Myocyte (in vitro differentiated cells): ENCODE results near the gene REG1B. TPM values are rescaled to one million over a fixed set of nuclear protein-coding genes. Genes with fewer than 3 reads are reported as not detected.
"Not testable (repeated sequence)": the region's sequence is repeated elsewhere in the genome, so short reads cannot be mapped to it uniquely, and the experiment has no call there.

Experiments
- DNase-seq: peaks from one replicate; pipeline ENCODE4 v3.0.0-alpha.2; 2012; ENCODE audit warnings: low read depth
- total RNA-seq: library from RNA; depleted of rRNA; stranded (reverse); fragments of >200 nt; gene quantifications from 2 replicates; pipeline ENCODE4 v1.2.3, GENCODE V29; 2014

The REG1B gene
- total RNA-seq, 1 donor from 2014 or later = not detected

DNA sequence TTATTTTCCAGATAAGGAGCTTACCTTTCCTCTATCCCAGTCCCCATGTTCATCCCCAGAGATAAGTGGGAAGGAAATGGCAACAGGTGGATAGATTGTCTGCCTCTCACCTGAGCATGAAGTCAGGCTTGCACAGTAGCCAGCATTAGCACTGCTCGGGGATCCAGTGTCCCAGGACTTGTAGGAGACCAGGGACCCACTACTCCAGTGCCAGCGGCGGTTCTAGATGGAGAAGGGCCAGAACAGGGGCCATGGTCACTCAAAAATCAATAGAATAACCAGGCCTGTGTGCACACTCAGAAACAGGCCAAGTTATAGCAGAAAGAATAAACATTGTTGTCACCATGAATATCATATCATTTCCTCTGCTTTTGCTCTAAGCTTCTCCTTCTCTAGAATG is 2.4 kb downstream of the REG1B start:
- no peak for DNase-seq

DNA sequence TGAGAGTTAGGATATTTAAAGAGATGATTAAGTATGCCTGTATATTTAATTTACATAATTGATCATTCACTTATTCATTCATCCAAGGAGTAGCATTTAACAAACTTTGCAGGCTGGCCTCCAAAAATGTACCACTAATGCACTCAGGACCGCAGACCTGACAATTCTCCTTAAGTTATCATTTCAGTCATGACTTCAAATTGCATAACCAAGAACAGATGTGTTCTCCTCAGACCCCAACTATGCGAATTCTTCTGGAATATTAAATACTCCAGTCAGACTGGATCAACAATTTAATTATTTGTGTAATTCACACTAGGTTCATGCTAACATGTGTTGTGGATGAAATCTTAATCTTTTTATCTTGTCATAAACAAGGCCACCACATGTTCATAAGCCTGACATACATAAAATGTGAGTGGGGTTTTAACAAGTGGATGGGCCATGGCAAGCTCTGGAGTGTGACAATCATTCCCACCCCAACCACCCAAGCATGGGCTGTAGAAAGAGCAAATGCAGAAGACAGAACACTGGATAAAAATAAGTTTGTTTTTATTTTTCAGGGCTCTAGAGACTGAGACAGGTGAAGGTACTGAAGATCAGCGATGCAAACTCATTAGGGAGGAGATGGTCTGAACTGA is 3.2 kb downstream of the REG1B start:
- no peak for DNase-seq

DNA sequence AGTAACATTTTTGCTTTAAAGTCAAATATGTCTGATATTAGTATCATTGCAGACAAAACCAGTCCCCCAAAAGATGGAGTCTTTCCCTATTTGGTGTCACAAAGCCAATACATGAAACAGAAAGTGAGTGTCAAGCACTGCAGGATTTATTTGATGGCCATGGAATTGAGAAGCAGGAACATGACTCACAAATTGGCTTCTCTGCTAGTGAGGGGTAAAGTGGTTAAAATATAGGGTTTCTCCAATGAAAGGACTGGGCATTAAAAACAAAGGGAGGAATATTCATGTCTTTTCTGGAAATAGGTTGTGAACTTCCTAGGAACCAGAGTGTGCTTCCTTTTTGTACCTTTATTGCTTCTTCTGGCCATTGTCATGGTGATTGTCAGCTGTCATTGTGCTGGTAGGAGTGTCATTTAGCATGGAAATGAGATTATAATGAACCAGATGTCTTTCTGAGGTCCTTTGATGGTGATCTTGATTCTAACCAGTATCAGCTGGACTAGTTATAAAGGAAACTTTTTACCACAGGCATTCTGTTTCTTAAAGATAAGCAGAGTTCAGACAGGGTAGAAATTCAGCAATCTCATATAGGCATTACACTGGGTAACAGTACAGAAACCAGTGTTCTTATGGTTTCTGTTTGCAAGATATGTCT is 4.1 kb downstream of the REG1B start:
- no peak for DNase-seq

DNA sequence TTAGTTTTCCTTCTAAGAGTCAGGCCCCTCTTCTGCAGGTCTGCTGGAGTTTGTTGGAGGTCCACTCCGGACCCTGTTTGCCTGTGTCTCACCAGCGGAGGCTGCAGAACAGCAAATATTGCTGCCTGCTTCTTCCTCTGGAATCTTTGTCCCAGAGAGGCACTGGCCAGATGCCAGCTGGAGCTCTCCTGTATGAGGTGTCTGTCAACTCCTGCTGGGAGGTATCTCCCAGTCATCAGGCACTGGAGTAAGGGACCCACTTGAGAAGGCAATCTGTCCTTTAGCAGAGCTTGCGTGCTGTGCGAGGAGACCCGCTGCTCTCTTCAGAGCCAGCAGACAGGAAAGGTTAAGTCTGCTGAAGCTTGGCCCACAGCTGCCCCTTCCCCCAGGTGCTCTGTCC is 4.8 kb downstream of the REG1B start:
- DNase-seq = no peak

DNA sequence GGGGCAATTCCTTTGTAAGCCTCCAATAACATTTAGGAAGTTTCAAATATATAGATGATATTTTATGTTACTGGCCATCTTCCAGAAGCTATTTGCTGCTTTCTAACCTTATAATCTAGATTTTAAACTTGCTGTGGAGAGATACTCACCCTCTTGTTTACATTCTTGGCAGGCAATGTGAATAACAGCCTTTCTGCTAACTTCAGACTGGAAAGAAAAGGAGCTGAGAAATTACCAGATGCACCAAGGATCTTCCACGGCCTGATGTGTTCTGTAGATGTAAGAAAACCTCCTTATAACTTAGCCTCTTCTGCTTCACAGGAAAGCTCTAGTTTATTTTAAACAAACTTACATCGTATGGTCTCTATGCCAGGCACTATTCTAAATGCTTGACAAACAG is 16.7 kb downstream of the REG1B start:
- no peak for DNase-seq

DNA sequence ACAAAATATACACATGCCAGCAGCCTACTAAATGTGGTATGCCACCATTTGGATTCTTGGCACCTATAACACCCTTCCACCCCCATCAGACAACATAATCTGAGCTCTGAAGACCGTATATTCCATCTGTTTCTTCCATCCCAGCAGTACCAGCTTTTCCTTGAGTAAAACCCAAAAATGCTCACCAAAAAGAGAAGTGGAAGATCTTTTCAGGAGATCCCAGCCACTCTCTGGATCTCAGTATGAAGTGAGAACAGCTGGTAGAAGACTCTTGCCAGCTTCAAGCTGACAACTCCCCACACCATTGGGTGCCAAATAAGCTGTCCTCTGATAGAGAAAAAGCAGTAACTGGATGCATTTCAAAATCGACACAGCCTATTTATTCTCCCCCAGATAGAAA is 22.6 kb downstream of the REG1B start:
- DNase-seq = no peak

DNA sequence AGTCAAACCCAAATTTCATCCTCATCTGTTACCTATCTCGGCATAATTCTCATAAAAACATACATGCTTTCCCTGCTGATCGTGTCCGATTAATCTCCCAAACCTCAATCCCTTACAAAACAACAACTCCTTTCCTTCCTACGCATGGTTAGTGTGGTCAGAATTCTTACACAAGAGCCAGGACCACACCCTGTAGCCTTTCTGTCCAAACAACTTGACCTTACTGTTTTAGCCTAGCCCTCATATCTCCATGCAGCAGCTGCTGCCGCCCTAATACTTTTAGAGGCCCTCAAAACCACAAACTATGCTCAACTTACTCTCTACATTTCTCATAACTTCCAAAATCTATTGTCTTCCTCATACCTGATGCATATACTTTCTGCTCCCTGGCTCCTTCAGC is 33.0 kb downstream of the REG1B start:
- not testable (repeated sequence) for DNase-seq

DNA sequence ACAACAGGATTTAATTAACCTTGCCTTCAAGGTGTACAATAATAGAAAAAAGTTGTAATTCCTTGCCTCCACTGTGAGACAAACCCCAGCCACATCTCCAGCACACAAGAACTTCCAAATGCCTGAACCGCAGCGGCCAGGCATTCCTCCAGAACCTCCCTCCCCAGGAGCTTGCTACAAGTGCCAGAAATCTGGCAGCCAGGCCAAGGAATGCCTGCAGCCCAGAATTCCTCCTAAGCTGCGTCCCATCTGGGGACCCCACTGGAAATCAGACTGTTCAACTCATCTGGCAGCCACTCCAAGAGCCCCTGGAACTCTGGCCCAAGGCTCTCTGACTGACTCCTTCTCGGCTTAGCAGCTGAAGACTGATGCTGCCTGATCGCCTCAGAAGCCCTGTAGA is 34.3 kb downstream of the REG1B start:
- not testable (repeated sequence) for DNase-seq

DNA sequence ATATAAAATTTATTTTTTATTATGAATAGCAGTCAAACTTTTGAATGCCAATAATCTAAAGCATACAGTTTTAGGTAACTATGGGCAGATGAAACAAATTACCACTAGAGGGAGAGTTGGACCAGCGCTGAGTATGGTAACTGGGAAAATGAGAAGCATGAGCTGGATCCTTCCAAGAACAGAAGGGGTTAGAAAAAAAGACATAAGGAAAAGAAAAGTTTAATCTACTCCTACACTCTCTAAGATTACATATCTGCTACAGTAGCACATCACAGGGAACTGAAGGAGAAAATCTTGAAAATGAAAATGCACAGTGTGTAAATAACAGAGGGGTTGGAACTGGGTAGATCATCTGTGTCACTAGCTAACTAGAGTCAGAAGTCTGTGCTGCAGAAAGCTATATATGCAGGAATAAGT is 46.8 kb downstream of the REG1B start:
- no peak for DNase-seq

DNA sequence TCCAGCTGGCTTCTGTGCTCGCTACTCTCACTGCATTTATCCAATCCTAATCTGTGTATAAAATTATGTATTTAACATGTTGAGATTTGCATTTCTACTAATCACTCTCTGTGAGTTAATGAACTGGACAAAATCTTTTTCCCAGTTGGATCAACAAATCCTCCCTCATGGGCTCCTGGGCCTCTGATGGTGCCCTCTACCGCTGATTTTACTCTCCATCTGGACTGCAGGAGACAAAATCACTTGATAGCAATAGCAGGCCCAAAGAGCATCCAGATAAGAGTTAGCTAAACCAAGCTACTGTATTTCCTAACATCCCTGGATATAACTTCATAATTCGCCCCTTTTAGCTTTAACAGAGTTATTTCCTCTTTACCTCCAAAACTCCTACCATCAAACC is 47.8 kb downstream of the REG1B start:
- no peak for DNase-seq

Other genes starting within 250 kb of the REG1B start
- not detected in 2 replicates for gene REG3G, start 62.3 kb downstream of the REG1B start, total RNA-seq
- gene REG1A, start 32.5 kb upstream of the REG1B start, total RNA-seq = not detected in 2 replicates
- not detected in 2 replicates for gene REG3A, start 71.8 kb upstream of the REG1B start, total RNA-seq